Stomach smooth muscle (tissue), 2 donors: ENCODE measurements around the gene CEP44.

Experiments used
- H3K27ac ChIP-seq: one replicate; pipeline ENCODE4 v1.7.0; 2013; ENCODE audit warnings: mild to moderate bottlenecking, low read length, inconsistent platforms
- H3K27me3 ChIP-seq, 2 donors: one replicate each; pipeline ENCODE4 v1.7.0; 2013; ENCODE audit warnings: low read length in 2 of 2; ENCODE audit not compliant: insufficient read depth in 2 of 2, control insufficient read depth in 1 of 2
- H3K36me3 ChIP-seq, 2 donors: one replicate each; pipeline ENCODE4 v1.7.0; 2013; ENCODE audit warnings: low read length in 2 of 2; ENCODE audit not compliant: control insufficient read depth in 2 of 2, insufficient read depth in 2 of 2
- H3K4me1 ChIP-seq: one replicate; pipeline ENCODE4 v1.7.0; 2013; ENCODE audit warnings: low read length; ENCODE audit not compliant: control insufficient read depth, insufficient read depth
- H3K4me3 ChIP-seq, 2 donors: one replicate each; pipeline ENCODE4 v1.7.0; 2013; ENCODE audit warnings: low read length in 2 of 2
- H3K9ac ChIP-seq, 2 donors: one replicate each; pipeline ENCODE4 v1.7.0; 2013; ENCODE audit warnings: low read length in 2 of 2, mild to moderate bottlenecking in 1 of 2
- H3K9me3 ChIP-seq, 2 donors: one replicate each; pipeline ENCODE4 v1.7.0; 2013; ENCODE audit warnings: low read length in 2 of 2; ENCODE audit not compliant: control insufficient read depth in 2 of 2
- donor health status: healthy.
- donor health status: Pancreatic carcinoma.

The CEP44 gene

GRCh38 chr4:174381440-174381800, 97.7 kb downstream of the CEP44 start:
- H3K27me3 ChIP-seq = no peaks in the 10 kb centered on the region
- no peak overlapping the region for H3K4me3 ChIP-seq
- H3K36me3 ChIP-seq = no peaks in the 10 kb centered on the region
- H3K27ac ChIP-seq = no peak overlapping the region
- no peaks in the 10 kb centered on the region for H3K9me3 ChIP-seq
- no peak overlapping the region for H3K9ac ChIP-seq
- H3K4me1 ChIP-seq = no peaks in the 10 kb centered on the region
